ENCODE results near the gene PREP.
"Not testable (repeated sequence)": the region's sequence is repeated elsewhere in the genome, so short reads cannot be mapped to it uniquely, and the experiment has no call there.

The PREP gene

GRCh38 chr6:105430685-105431084 lies 27.8 kb upstream of the PREP start:
- no peak overlapping the region for H3K27ac ChIP-seq (ENCODE audit: low read depth in 2 of 2, low read length in 2 of 2)
- H3K4me3 ChIP-seq (ENCODE audit: low read length in 2 of 2) = no peak overlapping the region
- no peaks in the 10 kb centered on the region for H3K4me1 ChIP-seq (ENCODE audit: control insufficient read depth in 2 of 2, insufficient read depth in 2 of 2, low read length in 2 of 2)
- H3K36me3 ChIP-seq (ENCODE audit: control insufficient read depth in 2 of 2, insufficient read depth in 2 of 2, low read length in 2 of 2) = no peaks in the 10 kb centered on the region
- no peaks in the 10 kb centered on the region for H3K27me3 ChIP-seq (ENCODE audit: control insufficient read depth in 2 of 2, insufficient read depth in 2 of 2, low read length in 2 of 2)
- no peaks in the 10 kb centered on the region for H3K9me3 ChIP-seq (ENCODE audit: control insufficient read depth in 2 of 2, low read length in 2 of 2)
- H3K9ac ChIP-seq (ENCODE audit: low read depth in 1 of 2, low read length in 2 of 2) = no peak overlapping the region

- no peaks in the 10 kb centered on the region for H3K4me1 ChIP-seq (ENCODE audit: control insufficient read depth in 2 of 2, insufficient read depth in 2 of 2, low read length in 2 of 2)
- H3K27me3 ChIP-seq (ENCODE audit: control insufficient read depth in 2 of 2, insufficient read depth in 2 of 2, low read length in 2 of 2) = no peaks in the 10 kb centered on the region
- no peak overlapping the region for H3K4me3 ChIP-seq (ENCODE audit: low read length in 2 of 2)
- H3K27ac ChIP-seq (ENCODE audit: low read depth in 2 of 2, low read length in 2 of 2) = no peak overlapping the region
- H3K36me3 ChIP-seq (ENCODE audit: control insufficient read depth in 2 of 2, insufficient read depth in 2 of 2, low read length in 2 of 2) = no peaks in the 10 kb centered on the region
- no peaks in the 10 kb centered on the region for H3K9me3 ChIP-seq (ENCODE audit: control insufficient read depth in 2 of 2, low read length in 2 of 2)
- no peak overlapping the region for H3K9ac ChIP-seq (ENCODE audit: low read depth in 1 of 2, low read length in 2 of 2)
Observed at GRCh38 chr6:105429676-105430075, 26.8 kb upstream of the PREP start.

- Histone ChIP-seq H3K27ac (ENCODE audit: low read depth in 2 of 2, low read length in 2 of 2) (no peak overlapping the region), H3K4me1 (ENCODE audit: control insufficient read depth in 2 of 2, insufficient read depth in 2 of 2, low read length in 2 of 2) (no peaks in the 10 kb centered on the region), H3K36me3 (ENCODE audit: control insufficient read depth in 2 of 2, insufficient read depth in 2 of 2, low read length in 2 of 2) (no peaks in the 10 kb centered on the region), H3K9me3 (ENCODE audit: control insufficient read depth in 2 of 2, low read length in 2 of 2) (no peaks in the 10 kb centered on the region), H3K27me3 (ENCODE audit: control insufficient read depth in 2 of 2, insufficient read depth in 2 of 2, low read length in 2 of 2) (no peaks in the 10 kb centered on the region), H3K9ac (ENCODE audit: low read depth in 1 of 2, low read length in 2 of 2) (no peak overlapping the region), H3K4me3 (ENCODE audit: low read length in 2 of 2) (no peak overlapping the region)
Observed at GRCh38 chr6:105428342-105428957, 25.6 kb upstream of the PREP start.

GRCh38 chr6:105424175-105424783 lies 21.4 kb upstream of the PREP start:
- Histone ChIP-seq H3K36me3 (ENCODE audit: control insufficient read depth in 2 of 2, insufficient read depth in 2 of 2, low read length in 2 of 2) (no peaks in the 10 kb centered on the region), H3K27ac (ENCODE audit: low read depth in 2 of 2, low read length in 2 of 2) (no peak overlapping the region), H3K9ac (ENCODE audit: low read depth in 1 of 2, low read length in 2 of 2) (no peak overlapping the region), H3K27me3 (ENCODE audit: control insufficient read depth in 2 of 2, insufficient read depth in 2 of 2, low read length in 2 of 2) (no peaks in the 10 kb centered on the region), H3K9me3 (ENCODE audit: control insufficient read depth in 2 of 2, low read length in 2 of 2) (no peaks in the 10 kb centered on the region), H3K4me3 (ENCODE audit: low read length in 2 of 2) (no peak overlapping the region), H3K4me1 (ENCODE audit: control insufficient read depth in 2 of 2, insufficient read depth in 2 of 2, low read length in 2 of 2) (no peaks in the 10 kb centered on the region)

GRCh38 chr6:105416971-105417370 lies 14.1 kb upstream of the PREP start:
- H3K27ac ChIP-seq (ENCODE audit: low read depth in 2 of 2, low read length in 2 of 2); H3K9ac ChIP-seq (ENCODE audit: low read depth in 1 of 2, low read length in 2 of 2); H3K36me3 ChIP-seq (ENCODE audit: control insufficient read depth in 2 of 2, insufficient read depth in 2 of 2, low read length in 2 of 2); H3K4me1 ChIP-seq (ENCODE audit: control insufficient read depth in 2 of 2, insufficient read depth in 2 of 2, low read length in 2 of 2); H3K27me3 ChIP-seq (ENCODE audit: control insufficient read depth in 2 of 2, insufficient read depth in 2 of 2, low read length in 2 of 2); H3K9me3 ChIP-seq (ENCODE audit: control insufficient read depth in 2 of 2, low read length in 2 of 2); H3K4me3 ChIP-seq (ENCODE audit: low read length in 2 of 2): not testable (repeated sequence)

- H3K9me3 ChIP-seq (ENCODE audit: control insufficient read depth in 2 of 2, low read length in 2 of 2) = no peaks in the 10 kb centered on the region
- no peak overlapping the region for H3K9ac ChIP-seq (ENCODE audit: low read depth in 1 of 2, low read length in 2 of 2)
- H3K4me1 ChIP-seq (ENCODE audit: control insufficient read depth in 2 of 2, insufficient read depth in 2 of 2, low read length in 2 of 2) = no peaks in the 10 kb centered on the region
- no peak overlapping the region for H3K27ac ChIP-seq (ENCODE audit: low read depth in 2 of 2, low read length in 2 of 2)
- no peaks in the 10 kb centered on the region for H3K36me3 ChIP-seq (ENCODE audit: control insufficient read depth in 2 of 2, insufficient read depth in 2 of 2, low read length in 2 of 2)
- H3K4me3 ChIP-seq (ENCODE audit: low read length in 2 of 2) = no peak overlapping the region
- no peaks in the 10 kb centered on the region for H3K27me3 ChIP-seq (ENCODE audit: control insufficient read depth in 2 of 2, insufficient read depth in 2 of 2, low read length in 2 of 2)
Observed at GRCh38 chr6:105409734-105410133, 6.9 kb upstream of the PREP start.

- Histone ChIP-seq H3K4me3 (ENCODE audit: low read length in 2 of 2) (peak overlapping the region; percentile 84 to 91), H3K4me1 (ENCODE audit: control insufficient read depth in 2 of 2, insufficient read depth in 2 of 2, low read length in 2 of 2) (peaks cover 9 to 21% of the 10 kb centered on the region in 2 donors), H3K27ac (ENCODE audit: low read depth in 2 of 2, low read length in 2 of 2) (peak overlapping the region; percentile 85 to 87), H3K9ac (ENCODE audit: low read depth in 1 of 2, low read length in 2 of 2) (peak overlapping the region; percentile 86 to 92), H3K36me3 (ENCODE audit: control insufficient read depth in 2 of 2, insufficient read depth in 2 of 2, low read length in 2 of 2) (no peaks in the 10 kb centered on the region), H3K9me3 (ENCODE audit: control insufficient read depth in 2 of 2, low read length in 2 of 2) (no peaks in the 10 kb centered on the region), H3K27me3 (ENCODE audit: control insufficient read depth in 2 of 2, insufficient read depth in 2 of 2, low read length in 2 of 2) (no peaks in the 10 kb centered on the region)
Observed at GRCh38 chr6:105402090-105402938, 568 bp downstream of the PREP start.

- Histone ChIP-seq H3K36me3 (ENCODE audit: control insufficient read depth in 2 of 2, insufficient read depth in 2 of 2, low read length in 2 of 2) (peaks cover 0 to 1% of the 10 kb centered on the region in 2 donors), H3K27ac (ENCODE audit: low read depth in 2 of 2, low read length in 2 of 2) (peak overlapping the region in 1 of 2 donors; percentile 85), H3K9me3 (ENCODE audit: control insufficient read depth in 2 of 2, low read length in 2 of 2) (no peaks in the 10 kb centered on the region), H3K4me1 (ENCODE audit: control insufficient read depth in 2 of 2, insufficient read depth in 2 of 2, low read length in 2 of 2) (peaks cover 9 to 21% of the 10 kb centered on the region in 2 donors), H3K4me3 (ENCODE audit: low read length in 2 of 2) (peak overlapping the region; percentile 84 to 91), H3K9ac (ENCODE audit: low read depth in 1 of 2, low read length in 2 of 2) (peak overlapping the region; percentile 86 to 92), H3K27me3 (ENCODE audit: control insufficient read depth in 2 of 2, insufficient read depth in 2 of 2, low read length in 2 of 2) (no peaks in the 10 kb centered on the region)
Observed at GRCh38 chr6:105401247-105402089, 1.4 kb downstream of the PREP start.

- Histone ChIP-seq H3K27ac (ENCODE audit: low read depth in 2 of 2, low read length in 2 of 2) (no peak overlapping the region), H3K4me3 (ENCODE audit: low read length in 2 of 2) (peak overlapping the region in 1 of 2 donors; percentile 84), H3K9me3 (ENCODE audit: control insufficient read depth in 2 of 2, low read length in 2 of 2) (no peaks in the 10 kb centered on the region), H3K36me3 (ENCODE audit: control insufficient read depth in 2 of 2, insufficient read depth in 2 of 2, low read length in 2 of 2) (peaks cover 8 to 10% of the 10 kb centered on the region in 2 donors), H3K27me3 (ENCODE audit: control insufficient read depth in 2 of 2, insufficient read depth in 2 of 2, low read length in 2 of 2) (no peaks in the 10 kb centered on the region), H3K4me1 (ENCODE audit: control insufficient read depth in 2 of 2, insufficient read depth in 2 of 2, low read length in 2 of 2) (peaks cover 9 to 21% of the 10 kb centered on the region in 2 donors), H3K9ac (ENCODE audit: low read depth in 1 of 2, low read length in 2 of 2) (no peak overlapping the region)
Observed at GRCh38 chr6:105400501-105400900, 2.4 kb downstream of the PREP start.
